Naive thymus-derived CD8-positive, alpha-beta T cell (primary cell): ENCODE measurements around the gene ASAP2. TPM values are rescaled to one million over a fixed set of nuclear protein-coding genes. Genes with fewer than 3 reads are reported as not detected.
A peak's percentile ranks its signal among the peaks of the same experiment; 100 is the strongest.

Experiments
- ATAC-seq, 2 donors: fragments of 150-1000 bp; cut with Tn5 transposase in 1 of 2; sonication (Bioruptor Pico), chemical (Tn5 transposase) in 1 of 2; 1 replicate in 1 of 2; 2 replicates in 1 of 2; pipeline ENCODE4 v1.10.0; 2021; ENCODE audit warnings: mild to moderate bottlenecking in 2 of 2, moderate library complexity in 2 of 2
- POLR2A ChIA-PET: fragments of 350-600 bp; sonication (Branson Sonifier 250); formaldehyde crosslinking; loops from one replicate; lab custom pipeline; 2021; ENCODE audit warnings: antibody characterized with exemption; lab: Charles Lee
- DNase-seq, 10 donors: peaks; one replicate each; pipeline versions ENCODE4 v3.0.0 to v3.0.0-alpha.2; 2020 to 2022
- H3K27ac Mint-ChIP-seq, 10 donors: one replicate each; pipeline ENCODE4 v1.8.0; 2020 to 2022; ENCODE audit warnings: mild to moderate bottlenecking in 10 of 10, mixed read lengths in 10 of 10, moderate library complexity in 4 of 10, inconsistent platforms in 1 of 10
- H3K27me3 Mint-ChIP-seq, 5 donors: one replicate each; pipeline ENCODE4 v1.8.0; 2021 to 2022; ENCODE audit warnings: mixed read lengths in 5 of 5
- H3K36me3 Mint-ChIP-seq, 3 donors: one replicate each; pipeline ENCODE4 v1.8.0; 2020 to 2022; ENCODE audit warnings: mixed read lengths in 3 of 3, mild to moderate bottlenecking in 2 of 3, inconsistent platforms in 1 of 3
- H3K4me1 Mint-ChIP-seq, 4 donors: one replicate each; pipeline ENCODE4 v1.8.0; 2021 to 2022; ENCODE audit warnings: mixed read lengths in 4 of 4
- H3K4me3 Mint-ChIP-seq, 10 donors: one replicate each; pipeline ENCODE4 v1.8.0; 2020 to 2022; ENCODE audit warnings: mild to moderate bottlenecking in 10 of 10, mixed read lengths in 10 of 10, moderate library complexity in 6 of 10, inconsistent platforms in 1 of 10
- H3K9me3 Mint-ChIP-seq, 9 donors: one replicate each; pipeline ENCODE4 v1.8.0; 2020 to 2022; ENCODE audit warnings: mixed read lengths in 9 of 9, mild to moderate bottlenecking in 3 of 9, inconsistent platforms in 1 of 9, moderate library complexity in 1 of 9
- polyA plus RNA-seq, 3 donors: library from polyadenylated mRNA; unstranded; fragments of 300-500 nt; fragmentation: Illumina TruSeq; gene quantifications; one replicate each; pipeline ENCODE4 v1.2.3, GENCODE V29; 2021
- total RNA-seq, 8 experiments: library from RNA in 2 of 8; stranded (reverse) in 2 of 8; gene quantifications; one replicate each; pipeline ENCODE4 v1.2.3 and lab custom pipeline; 2021 to 2026

ASAP2 gene
- total and polyA plus RNA-seq, 5 experiments from 2014 or later: not detected

- no peak overlapping the region for H3K4me3 Mint-ChIP-seq
- H3K9me3 Mint-ChIP-seq: no peaks in the 10 kb centered on the region
- POLR2A ChIA-PET: no interaction called here
- H3K27ac Mint-ChIP-seq: no peak overlapping the region
- no peak for ATAC-seq
- peaks cover 5 to 30% (median 10%) of the 10 kb centered on the region in 5 donors for H3K27me3 Mint-ChIP-seq
- H3K4me1 Mint-ChIP-seq: no peaks in the 10 kb centered on the region
- no peak for DNase-seq
- H3K36me3 Mint-ChIP-seq: no peaks in the 10 kb centered on the region
Observed at GRCh38 chr2:9355716-9356115, 149.1 kb downstream of the ASAP2 start.

DNA sequence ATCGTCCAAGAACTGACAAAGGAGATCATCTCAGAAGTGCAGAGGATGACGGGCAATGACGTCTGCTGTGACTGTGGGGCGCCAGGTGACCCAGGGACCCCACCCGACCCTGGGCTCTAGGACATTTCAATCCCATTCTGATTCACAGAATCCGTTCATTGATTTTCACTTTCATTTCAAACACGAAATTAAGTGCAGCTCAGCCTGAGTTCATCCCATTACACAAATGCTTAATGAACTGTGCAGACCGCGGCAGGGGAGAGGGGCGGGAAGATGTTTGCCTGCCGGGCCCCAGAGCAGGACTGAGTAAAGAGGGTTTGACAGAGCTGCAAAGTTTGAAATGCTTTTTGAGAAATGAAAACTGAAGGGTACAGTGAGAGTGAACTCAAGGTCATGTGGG, 149.6 kb downstream of the ASAP2 start:
- no peak for DNase-seq
- no peak overlapping the region for H3K27ac Mint-ChIP-seq
- H3K4me3 Mint-ChIP-seq: no peak overlapping the region
- POLR2A ChIA-PET: no interaction called here
- H3K4me1 Mint-ChIP-seq: no peaks in the 10 kb centered on the region
- H3K36me3 Mint-ChIP-seq: no peaks in the 10 kb centered on the region
- peaks cover 5 to 30% (median 10%) of the 10 kb centered on the region in 5 donors for H3K27me3 Mint-ChIP-seq
- ATAC-seq: no peak
- no peaks in the 10 kb centered on the region for H3K9me3 Mint-ChIP-seq

DNA sequence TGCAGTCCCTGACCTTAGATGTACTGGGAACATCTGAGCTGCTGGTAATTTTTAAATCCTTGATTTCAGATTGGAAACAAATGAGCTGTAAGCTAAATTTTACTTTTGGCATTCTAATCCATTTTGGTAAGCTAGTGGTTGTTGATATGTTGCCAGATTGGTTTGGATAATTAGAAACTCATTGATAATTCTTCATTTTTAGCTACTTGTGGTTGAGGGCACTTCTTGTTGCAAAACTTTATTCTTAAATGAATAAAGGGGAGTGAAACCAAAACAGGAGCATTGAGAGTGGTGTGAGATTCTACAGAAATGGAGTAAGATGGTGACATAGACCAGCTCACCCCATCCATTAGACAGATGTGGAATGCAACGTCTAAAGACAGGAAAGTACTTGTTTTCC, 152.2 kb downstream of the ASAP2 start:
- Mint-ChIP-seq H3K4me3 (no peak overlapping the region), H3K27me3 (peaks cover 4 to 21% (median 9%) of the 10 kb centered on the region in 5 donors), H3K9me3 (no peaks in the 10 kb centered on the region), H3K36me3 (no peaks in the 10 kb centered on the region), H3K27ac (no peak overlapping the region), H3K4me1 (no peaks in the 10 kb centered on the region)
- ATAC-seq (no peak), DNase-seq (no peak)
- POLR2A ChIA-PET: interaction anchor here (0.5 kb wide), 1 partner anchor 35 kb away, joined by 3 read pairs; no protein-coding TSS in a partner anchor

DNA sequence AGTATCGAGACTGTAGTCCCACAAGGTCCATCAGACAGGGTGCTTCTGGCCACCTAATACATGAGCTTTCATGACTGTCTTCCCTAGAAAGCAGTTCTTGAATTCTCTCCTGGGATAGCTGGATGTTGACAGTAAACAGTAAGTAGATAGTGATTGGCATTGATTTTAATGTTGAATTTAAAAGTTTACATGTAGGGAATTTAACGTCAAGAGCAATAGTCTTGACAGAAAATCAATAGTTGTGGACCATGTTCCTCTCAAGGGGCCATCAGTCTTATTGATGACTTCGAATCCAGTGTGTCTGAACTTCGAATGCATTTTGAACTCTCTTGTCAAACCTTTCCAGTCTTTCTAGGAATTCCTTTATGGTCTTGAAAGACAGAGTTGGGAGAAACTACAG, 152.9 kb downstream of the ASAP2 start:
- Mint-ChIP-seq H3K27ac (no peak overlapping the region), H3K9me3 (no peaks in the 10 kb centered on the region), H3K27me3 (peaks cover 3 to 19% (median 9%) of the 10 kb centered on the region in 5 donors), H3K36me3 (no peaks in the 10 kb centered on the region), H3K4me3 (no peak overlapping the region), H3K4me1 (no peaks in the 10 kb centered on the region)
- DNase-seq (no peak), ATAC-seq (no peak)
- POLR2A ChIA-PET: interaction anchor here (0.5 kb wide), 1 partner anchor 34 kb away, joined by 3 read pairs; no protein-coding TSS in a partner anchor

- H3K36me3 Mint-ChIP-seq: no peaks in the 10 kb centered on the region
- no peak overlapping the region for H3K27ac Mint-ChIP-seq
- no peaks in the 10 kb centered on the region for H3K4me1 Mint-ChIP-seq
- no peak overlapping the region for H3K4me3 Mint-ChIP-seq
- POLR2A ChIA-PET: no interaction called here
- DNase-seq (no peak), ATAC-seq (no peak)
- H3K9me3 Mint-ChIP-seq: no peaks in the 10 kb centered on the region
- peaks cover 3 to 21% (median 8%) of the 10 kb centered on the region in 5 donors for H3K27me3 Mint-ChIP-seq
Observed at GRCh38 chr2:9360110-9360509, 153.5 kb downstream of the ASAP2 start.

GRCh38 chr2:9360701-9361100, 154.1 kb downstream of the ASAP2 start:
- POLR2A ChIA-PET: no interaction called here
- H3K36me3 Mint-ChIP-seq: no peaks in the 10 kb centered on the region
- no peak overlapping the region for H3K4me3 Mint-ChIP-seq
- H3K4me1 Mint-ChIP-seq: no peaks in the 10 kb centered on the region
- H3K9me3 Mint-ChIP-seq: no peaks in the 10 kb centered on the region
- H3K27me3 Mint-ChIP-seq: peaks cover 3 to 20% (median 6%) of the 10 kb centered on the region in 5 donors
- no peak overlapping the region for H3K27ac Mint-ChIP-seq
- ATAC-seq: no peak
- no peak for DNase-seq

DNA sequence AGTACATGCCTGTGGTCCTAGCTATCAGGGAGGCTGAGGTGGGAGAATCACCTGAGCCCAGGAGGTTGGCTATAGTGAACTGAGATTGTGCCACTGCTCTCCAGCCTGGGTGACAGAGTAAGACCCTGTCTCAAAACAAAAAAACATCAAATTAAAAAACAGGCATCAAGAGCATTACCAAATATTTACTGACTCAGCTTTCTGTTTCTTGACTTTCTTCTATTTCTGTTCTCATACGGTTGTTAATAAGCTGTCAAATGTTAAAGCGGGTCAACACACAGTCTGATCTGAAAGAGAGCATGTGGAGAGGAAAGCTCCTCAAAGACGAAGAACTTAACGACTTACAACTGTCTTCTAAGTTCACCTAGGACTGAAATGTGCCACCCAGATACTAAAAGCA, 157.8 kb downstream of the ASAP2 start:
- ATAC-seq (no peak), DNase-seq (no peak)
- H3K9me3 Mint-ChIP-seq: no peaks in the 10 kb centered on the region
- no peak overlapping the region for H3K4me3 Mint-ChIP-seq
- no peak overlapping the region for H3K27ac Mint-ChIP-seq
- no peaks in the 10 kb centered on the region for H3K4me1 Mint-ChIP-seq
- H3K27me3 Mint-ChIP-seq: peaks cover 3 to 18% (median 4%) of the 10 kb centered on the region in 5 donors
- POLR2A ChIA-PET: interaction anchor here (1.2 kb wide), 1 partner anchor 10 kb away, joined by 3 read pairs; no protein-coding TSS in a partner anchor
- H3K36me3 Mint-ChIP-seq: no peaks in the 10 kb centered on the region

GRCh38 chr2:9364791-9365497, 158.3 kb downstream of the ASAP2 start:
- no peak overlapping the region for H3K27ac Mint-ChIP-seq
- DNase-seq (no peak), ATAC-seq (no peak)
- no peaks in the 10 kb centered on the region for H3K4me1 Mint-ChIP-seq
- H3K27me3 Mint-ChIP-seq: peaks cover 3 to 19% (median 5%) of the 10 kb centered on the region in 5 donors
- POLR2A ChIA-PET: interaction anchor here (1.2 kb wide), 1 partner anchor 11 kb away, joined by 3 read pairs; no protein-coding TSS in a partner anchor
- H3K9me3 Mint-ChIP-seq: no peaks in the 10 kb centered on the region
- H3K36me3 Mint-ChIP-seq: no peaks in the 10 kb centered on the region
- no peak overlapping the region for H3K4me3 Mint-ChIP-seq

- DNase-seq: no peak
- no peak for ATAC-seq
- no peaks in the 10 kb centered on the region for H3K9me3 Mint-ChIP-seq
- peak overlapping the region in 1 of 10 donors; percentile 62 for H3K27ac Mint-ChIP-seq
- no peak overlapping the region for H3K4me3 Mint-ChIP-seq
- POLR2A ChIA-PET: interaction anchor here (1.2 kb wide), 1 partner anchor 11 kb away, joined by 3 read pairs; no protein-coding TSS in a partner anchor
- H3K36me3 Mint-ChIP-seq: no peaks in the 10 kb centered on the region
- H3K4me1 Mint-ChIP-seq: no peaks in the 10 kb centered on the region
- peaks cover 3 to 19% (median 7%) of the 10 kb centered on the region in 5 donors for H3K27me3 Mint-ChIP-seq
Observed at GRCh38 chr2:9365498-9366019, 158.9 kb downstream of the ASAP2 start.

GRCh38 chr2:9366026-9366425, 159.4 kb downstream of the ASAP2 start:
- H3K27ac Mint-ChIP-seq: peak overlapping the region in 1 of 10 donors; percentile 62
- H3K27me3 Mint-ChIP-seq: peaks cover 4 to 19% (median 7%) of the 10 kb centered on the region in 5 donors
- no peaks in the 10 kb centered on the region for H3K4me1 Mint-ChIP-seq
- POLR2A ChIA-PET: no interaction called here
- no peak for ATAC-seq
- no peaks in the 10 kb centered on the region for H3K36me3 Mint-ChIP-seq
- DNase-seq: no peak
- no peaks in the 10 kb centered on the region for H3K9me3 Mint-ChIP-seq
- H3K4me3 Mint-ChIP-seq: no peak overlapping the region

- no peaks in the 10 kb centered on the region for H3K4me1 Mint-ChIP-seq
- DNase-seq (no peak), ATAC-seq (no peak)
- no peaks in the 10 kb centered on the region for H3K36me3 Mint-ChIP-seq
- POLR2A ChIA-PET: no interaction called here
- H3K9me3 Mint-ChIP-seq: no peaks in the 10 kb centered on the region
- peaks cover 6 to 11% (median 9%) of the 10 kb centered on the region in 5 donors for H3K27me3 Mint-ChIP-seq
- H3K4me3 Mint-ChIP-seq: no peak overlapping the region
- no peak overlapping the region for H3K27ac Mint-ChIP-seq
Observed at GRCh38 chr2:9370746-9371145, 164.1 kb downstream of the ASAP2 start.

DNA sequence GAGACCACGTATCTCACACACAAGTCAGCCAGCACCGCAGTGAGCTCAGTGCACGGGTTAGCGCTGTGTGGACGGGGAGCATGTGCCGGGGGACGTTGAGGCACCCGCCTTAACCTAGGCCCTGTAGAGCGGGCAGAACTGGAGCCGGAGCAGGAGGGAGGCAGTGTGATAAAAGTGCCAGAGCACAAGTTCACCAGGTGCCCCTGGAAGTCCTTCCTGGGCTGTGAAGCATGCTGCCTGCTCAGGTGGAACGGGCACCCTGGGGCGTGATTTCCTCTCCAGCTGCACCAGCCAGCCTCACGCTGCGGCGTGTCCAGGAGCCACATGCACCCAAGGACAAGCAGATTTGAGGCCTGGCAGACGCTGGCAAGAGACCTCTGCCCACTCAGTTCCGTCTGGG, 166.4 kb downstream of the ASAP2 start:
- ATAC-seq (no peak), DNase-seq (no peak)
- H3K4me3 Mint-ChIP-seq: no peak overlapping the region
- no peaks in the 10 kb centered on the region for H3K4me1 Mint-ChIP-seq
- H3K27ac Mint-ChIP-seq: no peak overlapping the region
- POLR2A ChIA-PET: no interaction called here
- peaks cover 6 to 11% (median 9%) of the 10 kb centered on the region in 5 donors for H3K27me3 Mint-ChIP-seq
- no peaks in the 10 kb centered on the region for H3K9me3 Mint-ChIP-seq
- H3K36me3 Mint-ChIP-seq: no peaks in the 10 kb centered on the region

DNA sequence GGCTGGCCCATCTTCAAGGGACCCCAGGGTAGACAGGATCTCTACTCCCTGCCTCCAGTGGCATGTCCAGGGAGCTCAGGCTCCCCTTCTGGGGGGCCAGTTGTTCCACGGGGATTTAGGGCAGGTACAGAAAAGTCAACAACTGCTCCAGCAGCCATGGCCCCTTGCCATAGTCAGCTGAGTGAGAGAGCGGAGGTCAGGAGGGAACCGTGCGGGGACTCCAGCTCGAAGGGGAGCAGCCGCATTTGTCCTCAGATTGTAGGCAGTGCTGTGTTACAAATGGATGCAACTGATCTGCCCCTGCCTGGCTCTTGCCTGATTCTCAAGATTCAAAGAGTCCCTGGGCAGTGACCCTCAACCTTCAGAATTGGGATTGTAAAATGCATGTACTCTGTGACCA, 166.9 kb downstream of the ASAP2 start:
- H3K4me1 Mint-ChIP-seq: no peaks in the 10 kb centered on the region
- no peaks in the 10 kb centered on the region for H3K9me3 Mint-ChIP-seq
- peaks cover 6 to 11% (median 8%) of the 10 kb centered on the region in 5 donors for H3K27me3 Mint-ChIP-seq
- POLR2A ChIA-PET: no interaction called here
- ATAC-seq (no peak), DNase-seq (no peak)
- H3K4me3 Mint-ChIP-seq: no peak overlapping the region
- no peak overlapping the region for H3K27ac Mint-ChIP-seq
- no peaks in the 10 kb centered on the region for H3K36me3 Mint-ChIP-seq
